ENCODE measurements around the gene SPATA21. TPM values are rescaled to one million over a fixed set of nuclear protein-coding genes. Genes with fewer than 3 reads are reported as not detected.
A peak's percentile ranks its signal among the peaks of the same experiment; 100 is the strongest.

Gene SPATA21
- total RNA-seq, 2 experiments from 2014 or later, result not detected

DNA sequence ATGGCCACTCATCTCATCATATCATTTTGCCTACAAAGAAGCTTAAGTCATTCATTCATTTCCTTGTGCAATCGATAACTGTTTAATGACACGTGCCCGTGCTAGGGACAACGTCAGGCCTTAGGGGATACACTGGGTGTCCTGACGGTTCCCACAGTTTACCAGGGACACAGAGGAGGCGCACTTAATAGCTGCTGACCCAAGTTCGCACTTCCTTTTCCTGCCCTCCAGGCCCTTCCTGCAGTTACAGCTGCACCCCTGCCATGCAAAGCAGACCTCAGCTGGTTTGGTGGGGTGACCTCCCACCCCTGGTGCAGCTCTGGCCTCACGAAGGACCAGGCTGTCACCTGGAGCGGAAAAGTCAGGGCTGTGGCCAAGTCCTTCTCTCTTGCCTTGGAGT is 4.2 kb downstream of the SPATA21 start:
- Mint-ChIP-seq H3K4me3 (no peak overlapping the region), H3K27ac (no peak overlapping the region), H3K36me3 (ENCODE audit: low read depth) (no peaks in the 10 kb centered on the region), H3K9me3 (no peaks in the 10 kb centered on the region), H3K4me1 (peaks cover 3% of the 10 kb centered on the region), H3K27me3 (peaks cover 8% of the 10 kb centered on the region)
- DNase-seq, result no peak
- CTCF ChIA-PET, result interaction anchor here (0.5 to 1.1 kb wide), 3 partner anchors 12 to 142 kb away, joined by 3 to 4 read pairs (median 3); no protein-coding TSS in a partner anchor
- POLR2A ChIA-PET, result no interaction called here

- no peak for DNase-seq
- CTCF ChIA-PET, result interaction anchor here (1.8 kb wide), 1 partner anchor 10 kb away, joined by 10 read pairs; the partner anchor contains the start of gene NECAP2
- peaks cover 8% of the 10 kb centered on the region for H3K27me3 Mint-ChIP-seq
- POLR2A ChIA-PET, result no interaction called here
- peaks cover 3% of the 10 kb centered on the region for H3K4me1 Mint-ChIP-seq
- H3K27ac Mint-ChIP-seq, result no peak overlapping the region
- no peaks in the 10 kb centered on the region for H3K36me3 Mint-ChIP-seq (ENCODE audit: low read depth)
- no peak overlapping the region for H3K4me3 Mint-ChIP-seq
- no peaks in the 10 kb centered on the region for H3K9me3 Mint-ChIP-seq
Observed at GRCh38 chr1:16430606-16431005, 6.6 kb downstream of the SPATA21 start.

DNA sequence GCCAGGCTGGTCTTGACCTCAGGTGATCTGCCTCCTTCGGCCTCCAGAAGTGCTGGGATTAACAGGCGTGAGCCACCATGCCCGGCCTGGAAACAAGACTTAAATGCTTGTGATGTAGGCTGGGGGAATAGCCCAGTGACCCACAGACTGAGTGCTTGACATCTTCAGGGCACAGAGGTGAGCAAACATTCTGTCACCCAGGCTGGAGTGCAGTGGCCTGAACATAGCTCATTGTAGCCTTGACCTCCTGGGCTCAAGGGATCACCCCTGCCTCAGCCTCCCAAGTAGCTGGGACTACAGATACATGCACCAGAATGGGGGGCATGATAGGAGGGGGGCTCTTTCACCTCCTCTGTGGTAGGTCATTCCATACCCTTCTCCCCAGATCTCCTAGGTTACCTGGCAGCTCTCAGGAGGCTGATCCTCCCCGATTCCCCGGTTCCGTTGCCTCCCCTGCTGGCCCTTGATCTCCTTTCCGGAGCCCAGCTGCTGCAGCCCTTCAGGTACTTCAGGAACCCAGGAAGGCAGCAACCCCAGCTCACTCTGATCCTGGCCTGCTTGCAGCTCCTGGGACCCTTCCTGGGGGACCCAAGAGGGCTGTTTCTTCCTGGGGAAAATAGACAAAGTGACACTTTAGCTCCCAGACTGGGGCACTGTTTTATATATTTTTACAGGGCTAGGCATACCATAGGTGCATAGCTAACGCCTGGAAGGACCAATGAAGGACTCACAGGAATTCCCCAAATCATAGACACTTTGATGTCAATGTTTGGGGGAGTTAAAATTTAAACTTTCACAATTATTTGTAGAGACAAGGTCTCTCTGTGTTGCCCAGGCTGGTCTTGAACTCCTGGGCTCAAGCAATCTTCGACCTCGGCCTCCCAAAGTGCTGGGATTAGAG is 11.8 kb downstream of the SPATA21 start:
- Mint-ChIP-seq H3K36me3 (ENCODE audit: low read depth) (no peaks in the 10 kb centered on the region), H3K9me3 (no peaks in the 10 kb centered on the region), H3K27me3 (no peaks in the 10 kb centered on the region), H3K4me3 (no peak overlapping the region), H3K4me1 (peaks cover 17% of the 10 kb centered on the region), H3K27ac (no peak overlapping the region)
- DNase-seq, result no peak
- ChIA-PET CTCF (interaction anchor here (0.9 to 1.0 kb wide), 2 partner anchors 10 to 32 kb away, joined by 3 read pairs; no protein-coding TSS in a partner anchor), POLR2A (interaction anchor here (0.6 kb wide), 1 partner anchor 17 kb away, joined by 3 read pairs; no protein-coding TSS in a partner anchor)

DNA sequence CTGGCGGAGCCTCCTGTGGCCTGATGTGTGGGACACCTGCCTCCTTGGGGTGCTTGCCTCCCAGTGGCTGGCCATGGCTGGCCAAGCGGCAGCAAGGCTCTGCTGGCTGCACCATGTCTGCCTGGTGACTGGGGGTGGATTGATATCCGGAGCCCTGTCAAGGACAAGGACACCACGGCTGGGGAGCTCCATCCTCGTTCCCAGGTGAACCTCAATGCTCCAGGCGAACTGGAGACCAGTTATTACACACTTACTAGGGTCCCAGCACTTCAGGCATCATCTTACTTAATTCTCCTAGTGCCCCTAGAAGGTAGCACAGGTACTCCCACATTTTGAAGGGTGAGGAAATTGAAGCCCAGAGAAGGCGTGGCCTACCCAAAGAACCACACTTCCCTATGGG is 15.2 kb downstream of the SPATA21 start:
- peak overlapping the region; percentile 93 for H3K27ac Mint-ChIP-seq
- H3K4me1 Mint-ChIP-seq, result peaks cover 37% of the 10 kb centered on the region
- CTCF ChIA-PET, result no interaction called here
- DNase-seq, result no peak
- H3K9me3 Mint-ChIP-seq, result no peaks in the 10 kb centered on the region
- no peak overlapping the region for H3K4me3 Mint-ChIP-seq
- H3K36me3 Mint-ChIP-seq (ENCODE audit: low read depth), result peaks cover 3% of the 10 kb centered on the region
- POLR2A ChIA-PET, result no interaction called here
- no peaks in the 10 kb centered on the region for H3K27me3 Mint-ChIP-seq

GRCh38 chr1:16421201-16421600 is 16.0 kb downstream of the SPATA21 start:
- Mint-ChIP-seq H3K4me1 (peaks cover 37% of the 10 kb centered on the region), H3K27ac (peak overlapping the region; percentile 93), H3K27me3 (no peaks in the 10 kb centered on the region), H3K4me3 (peak overlapping the region; percentile 39), H3K36me3 (ENCODE audit: low read depth) (peaks cover 3% of the 10 kb centered on the region), H3K9me3 (no peaks in the 10 kb centered on the region)
- DNase-seq, result no peak
- CTCF ChIA-PET, result interaction anchor here (1.4 to 1.5 kb wide), 3 partner anchors 12 to 19 kb away, joined by 3 to 5 read pairs (median 3); partner anchors contain the start of gene NECAP2
- POLR2A ChIA-PET, result no interaction called here

- H3K4me3 Mint-ChIP-seq, result peak overlapping the region; percentile 39
- DNase-seq, result peak; percentile 80
- ChIA-PET CTCF (interaction anchor here (1.2 to 1.5 kb wide), 5 partner anchors 12 to 40 kb away, joined by 3 to 8 read pairs (median 3); partner anchors contain the start of gene NECAP2), POLR2A (interaction anchor here (1.0 kb wide), 1 partner anchor 20 kb away, joined by 3 read pairs; no protein-coding TSS in a partner anchor)
- H3K9me3 Mint-ChIP-seq, result no peaks in the 10 kb centered on the region
- peaks cover 3% of the 10 kb centered on the region for H3K36me3 Mint-ChIP-seq (ENCODE audit: low read depth)
- H3K4me1 Mint-ChIP-seq, result peaks cover 37% of the 10 kb centered on the region
- no peaks in the 10 kb centered on the region for H3K27me3 Mint-ChIP-seq
- peak overlapping the region; percentile 93 for H3K27ac Mint-ChIP-seq
Observed at GRCh38 chr1:16420424-16421118, 16.7 kb downstream of the SPATA21 start.

DNA sequence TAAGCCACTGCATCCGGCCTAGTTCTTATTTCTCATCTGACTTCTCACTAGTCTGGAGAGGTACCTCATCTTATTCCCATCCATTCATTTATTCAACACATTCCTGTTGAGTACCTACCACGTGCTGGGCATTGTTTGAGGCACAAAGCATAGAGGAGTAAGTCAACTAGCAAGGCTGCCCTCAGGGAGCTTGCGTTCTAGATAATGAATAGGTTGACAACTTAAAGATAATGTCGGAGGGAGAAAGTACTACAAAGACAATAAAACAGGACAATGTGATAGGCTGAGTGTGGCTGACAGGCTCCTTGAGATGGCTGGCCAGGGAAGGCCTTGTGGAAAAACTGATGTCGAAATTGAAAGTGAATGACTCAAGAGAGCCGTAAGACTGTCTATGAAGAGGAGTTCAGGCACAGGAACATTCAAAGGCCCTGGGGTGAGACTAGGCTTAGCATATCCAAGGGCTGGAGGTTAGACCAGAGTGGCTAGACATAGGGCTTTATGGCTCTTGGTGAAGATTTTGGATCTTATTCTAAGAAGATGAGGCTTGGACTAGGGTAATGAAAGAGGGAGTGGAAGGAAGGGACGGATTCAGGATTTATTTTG is 18.3 kb downstream of the SPATA21 start:
- peaks cover 3% of the 10 kb centered on the region for H3K36me3 Mint-ChIP-seq (ENCODE audit: low read depth)
- H3K4me1 Mint-ChIP-seq, result peaks cover 37% of the 10 kb centered on the region
- H3K4me3 Mint-ChIP-seq, result no peak overlapping the region
- H3K27me3 Mint-ChIP-seq, result no peaks in the 10 kb centered on the region
- CTCF ChIA-PET, result interaction anchor here (0.7 to 0.9 kb wide), 2 partner anchors 22 to 70 kb away, joined by 3 to 4 read pairs; partner anchors contain the start of gene NECAP2
- POLR2A ChIA-PET, result no interaction called here
- no peak for DNase-seq
- peak overlapping the region; percentile 93 for H3K27ac Mint-ChIP-seq
- H3K9me3 Mint-ChIP-seq, result no peaks in the 10 kb centered on the region

DNA sequence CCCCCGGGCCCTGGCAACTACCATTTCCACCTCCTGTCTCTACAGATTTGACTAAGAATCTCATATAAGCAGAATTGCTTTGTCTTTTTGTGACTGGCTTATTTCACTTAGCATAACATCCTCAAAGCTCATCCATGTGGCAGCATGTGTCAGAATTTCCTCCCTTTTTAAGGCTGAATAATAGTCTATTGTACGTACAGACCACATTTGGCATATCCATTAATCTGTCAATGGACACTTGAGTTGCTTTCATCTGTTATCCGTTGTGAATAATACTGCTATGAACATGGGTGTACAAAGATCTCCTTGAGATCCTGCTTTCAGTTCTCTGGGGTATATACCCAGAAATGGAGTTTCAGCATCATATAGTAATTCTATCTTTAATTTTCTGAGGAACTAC is 24.0 kb downstream of the SPATA21 start:
- ChIA-PET CTCF (interaction anchor here (2.8 kb wide), 1 partner anchor 27 kb away, joined by 8 read pairs; the partner anchor contains the start of gene NECAP2), POLR2A (no interaction called here)
- Mint-ChIP-seq H3K4me3 (no peak overlapping the region), H3K27me3 (no peaks in the 10 kb centered on the region), H3K36me3 (ENCODE audit: low read depth) (no peaks in the 10 kb centered on the region), H3K27ac (no peak overlapping the region), H3K4me1 (peaks cover 3% of the 10 kb centered on the region), H3K9me3 (no peaks in the 10 kb centered on the region)
- DNase-seq, result no peak

DNA sequence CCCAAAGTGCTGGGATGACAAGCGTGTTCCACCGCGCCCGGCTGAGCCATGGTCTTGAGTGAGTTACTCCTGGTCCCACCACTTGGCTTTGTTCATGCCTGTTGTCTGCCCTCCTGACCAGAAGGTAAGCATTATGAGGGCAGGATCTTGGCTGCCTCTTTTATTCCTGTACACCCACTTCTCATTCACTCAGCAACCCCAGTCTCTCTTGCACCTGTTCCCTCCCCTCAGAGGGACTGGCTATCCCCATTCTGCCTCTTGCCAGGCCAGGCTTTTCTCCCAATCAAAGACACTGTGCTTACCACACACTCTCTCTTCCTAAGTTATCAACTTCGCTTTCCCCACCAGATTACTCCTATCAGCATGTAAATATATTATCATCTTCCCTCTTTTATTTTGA is 26.4 kb downstream of the SPATA21 start:
- POLR2A ChIA-PET, result no interaction called here
- DNase-seq, result no peak
- no peaks in the 10 kb centered on the region for H3K4me1 Mint-ChIP-seq

GRCh38 chr1:16409536-16410152 is 27.6 kb downstream of the SPATA21 start:
- no peaks in the 10 kb centered on the region for H3K36me3 Mint-ChIP-seq (ENCODE audit: low read depth)
- no peaks in the 10 kb centered on the region for H3K9me3 Mint-ChIP-seq
- H3K27ac Mint-ChIP-seq, result no peak overlapping the region
- H3K27me3 Mint-ChIP-seq, result peaks cover 3% of the 10 kb centered on the region
- DNase-seq, result no peak
- H3K4me3 Mint-ChIP-seq, result no peak overlapping the region
- CTCF ChIA-PET, result no interaction called here
- POLR2A ChIA-PET, result no interaction called here
- no peaks in the 10 kb centered on the region for H3K4me1 Mint-ChIP-seq

More for the DNA sequence above, 26.4 kb downstream of the SPATA21 start:
- Mint-ChIP-seq H3K4me3 (no peak overlapping the region), H3K27ac (no peak overlapping the region), H3K36me3 (ENCODE audit: low read depth) (no peaks in the 10 kb centered on the region), H3K9me3 (no peaks in the 10 kb centered on the region), H3K27me3 (peaks cover 3% of the 10 kb centered on the region)
- CTCF ChIA-PET, result interaction anchor here (1.5 kb wide), 1 partner anchor 14 kb away, joined by 3 read pairs; no protein-coding TSS in a partner anchor

DNA sequence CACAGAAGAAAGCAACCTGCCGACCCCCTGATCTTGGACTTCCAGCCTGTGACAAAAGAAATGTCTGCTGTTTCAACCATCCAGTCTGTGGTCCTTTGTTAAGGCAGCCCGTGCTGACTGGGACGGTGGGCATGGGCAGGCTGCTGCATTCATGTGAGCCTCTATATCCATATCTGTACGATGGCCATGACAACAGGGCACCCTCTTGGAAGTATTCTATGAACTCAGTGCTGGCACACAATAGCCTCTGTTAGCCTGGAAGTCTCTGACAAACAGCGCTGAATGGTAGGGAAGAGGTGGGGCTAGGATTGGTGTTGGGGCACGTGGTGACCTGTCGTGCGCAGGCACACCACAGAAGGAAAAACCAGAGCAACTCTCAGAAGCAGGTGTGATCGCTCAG is 30.4 kb downstream of the SPATA21 start:
- POLR2A ChIA-PET, result no interaction called here
- no peaks in the 10 kb centered on the region for H3K9me3 Mint-ChIP-seq
- H3K36me3 Mint-ChIP-seq (ENCODE audit: low read depth), result no peaks in the 10 kb centered on the region
- H3K4me1 Mint-ChIP-seq, result no peaks in the 10 kb centered on the region
- CTCF ChIA-PET, result no interaction called here
- no peak for DNase-seq
- H3K4me3 Mint-ChIP-seq, result no peak overlapping the region
- peaks cover 3% of the 10 kb centered on the region for H3K27me3 Mint-ChIP-seq
- H3K27ac Mint-ChIP-seq, result no peak overlapping the region

DNA sequence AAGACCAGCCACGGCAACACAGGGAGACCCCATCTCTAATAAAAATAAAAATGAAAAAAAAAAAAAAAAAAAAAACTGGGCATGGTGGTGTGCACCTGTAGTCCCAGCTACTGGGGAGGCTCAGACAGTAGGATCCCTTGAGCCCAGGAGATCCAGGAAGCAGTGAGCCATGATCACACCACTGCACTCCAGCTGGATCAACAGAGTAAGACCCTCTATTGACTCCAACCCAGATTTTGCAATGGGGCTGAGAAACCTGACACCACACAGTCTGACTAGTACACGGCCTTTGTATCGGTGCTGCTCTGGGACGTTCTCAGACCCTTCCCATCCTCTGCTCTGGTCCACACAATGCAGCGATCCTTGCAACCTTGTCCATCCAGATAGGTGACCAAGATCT is 31.8 kb downstream of the SPATA21 start:
- no peak overlapping the region for H3K4me3 Mint-ChIP-seq
- no peaks in the 10 kb centered on the region for H3K4me1 Mint-ChIP-seq
- no peak overlapping the region for H3K27ac Mint-ChIP-seq
- ChIA-PET POLR2A (no interaction called here), CTCF (interaction anchor here (0.5 to 0.6 kb wide), 2 partner anchors 35 to 152 kb away, joined by 3 to 7 read pairs; no protein-coding TSS in a partner anchor)
- DNase-seq, result no peak
- no peaks in the 10 kb centered on the region for H3K36me3 Mint-ChIP-seq (ENCODE audit: low read depth)
- no peaks in the 10 kb centered on the region for H3K9me3 Mint-ChIP-seq
- peaks cover 3% of the 10 kb centered on the region for H3K27me3 Mint-ChIP-seq
